ENCODE results near the gene ZNF385B.
"Not testable (repeated sequence)": the region's sequence is repeated elsewhere in the genome, so short reads cannot be mapped to it uniquely, and the experiment has no call there.

ZNF385B gene

GRCh38 chr2:179861416-179862067 lies at the start of gene ZNF385B:
Gene ZNF385B (minus strand): TSS chr2:179861612.
- Histone ChIP-seq H3K27me3 (ENCODE audit: insufficient read depth, low read length) (peaks cover 63% of the 10 kb centered on the region), H3K4me3 (ENCODE audit: low read depth, low read length) (peak within 1 kb of the TSS; percentile 90), H2AFZ (ENCODE audit: low read length, unreplicated experiment) (peak within 1 kb of the TSS; percentile 93), H3K36me3 (ENCODE audit: insufficient read depth, low read length) (no peaks in the 10 kb centered on the region), H3K79me2 (ENCODE audit: control insufficient read depth, insufficient read depth, low read length, unreplicated experiment) (no peaks in the 10 kb centered on the region), H3K27ac (ENCODE audit: low read depth, low read length) (no peak within 1 kb of the TSS), H3K4me1 (ENCODE audit: control insufficient read depth, insufficient read depth, low read length, unreplicated experiment) (no peaks in the 10 kb centered on the region)

GRCh38 chr2:179910735-179911113 lies 49.3 kb upstream of the ZNF385B start:
- no peak overlapping the region for H3K27ac ChIP-seq (ENCODE audit: low read depth, low read length)
- no peaks in the 10 kb centered on the region for H3K79me2 ChIP-seq (ENCODE audit: control insufficient read depth, insufficient read depth, low read length, unreplicated experiment)
- no peaks in the 10 kb centered on the region for H3K36me3 ChIP-seq (ENCODE audit: insufficient read depth, low read length)
- no peaks in the 10 kb centered on the region for H3K27me3 ChIP-seq (ENCODE audit: insufficient read depth, low read length)
- H3K4me3 ChIP-seq (ENCODE audit: low read depth, low read length) = no peak overlapping the region
- H2AFZ ChIP-seq (ENCODE audit: low read length, unreplicated experiment) = no peak overlapping the region
- no peaks in the 10 kb centered on the region for H3K4me1 ChIP-seq (ENCODE audit: control insufficient read depth, insufficient read depth, low read length, unreplicated experiment)

GRCh38 chr2:179909845-179910734 lies 48.7 kb upstream of the ZNF385B start:
- H3K36me3 ChIP-seq (ENCODE audit: insufficient read depth, low read length) = no peaks in the 10 kb centered on the region
- H2AFZ ChIP-seq (ENCODE audit: low read length, unreplicated experiment) = no peak overlapping the region

GRCh38 chr2:179900655-179901054 lies 39.2 kb upstream of the ZNF385B start:
- H2AFZ ChIP-seq (ENCODE audit: low read length, unreplicated experiment) = no peak overlapping the region
- no peaks in the 10 kb centered on the region for H3K27me3 ChIP-seq (ENCODE audit: insufficient read depth, low read length)
- no peak overlapping the region for H3K27ac ChIP-seq (ENCODE audit: low read depth, low read length)
- H3K4me1 ChIP-seq (ENCODE audit: control insufficient read depth, insufficient read depth, low read length, unreplicated experiment) = no peaks in the 10 kb centered on the region
- H3K4me3 ChIP-seq (ENCODE audit: low read depth, low read length) = no peak overlapping the region
- H3K36me3 ChIP-seq (ENCODE audit: insufficient read depth, low read length) = no peaks in the 10 kb centered on the region
- no peaks in the 10 kb centered on the region for H3K79me2 ChIP-seq (ENCODE audit: control insufficient read depth, insufficient read depth, low read length, unreplicated experiment)

More at GRCh38 chr2:179909845-179910734, 48.7 kb upstream of the ZNF385B start:
- Histone ChIP-seq H3K4me3 (ENCODE audit: low read depth, low read length) (no peak overlapping the region), H3K79me2 (ENCODE audit: control insufficient read depth, insufficient read depth, low read length, unreplicated experiment) (no peaks in the 10 kb centered on the region), H3K27me3 (ENCODE audit: insufficient read depth, low read length) (no peaks in the 10 kb centered on the region), H3K4me1 (ENCODE audit: control insufficient read depth, insufficient read depth, low read length, unreplicated experiment) (no peaks in the 10 kb centered on the region), H3K27ac (ENCODE audit: low read depth, low read length) (no peak overlapping the region)

GRCh38 chr2:179899666-179900065 lies 38.3 kb upstream of the ZNF385B start:
- H3K79me2 ChIP-seq (ENCODE audit: control insufficient read depth, insufficient read depth, low read length, unreplicated experiment) = no peaks in the 10 kb centered on the region
- no peaks in the 10 kb centered on the region for H3K36me3 ChIP-seq (ENCODE audit: insufficient read depth, low read length)
- H3K4me3 ChIP-seq (ENCODE audit: low read depth, low read length) = no peak overlapping the region
- H3K27ac ChIP-seq (ENCODE audit: low read depth, low read length) = no peak overlapping the region
- peaks cover 5% of the 10 kb centered on the region for H3K27me3 ChIP-seq (ENCODE audit: insufficient read depth, low read length)
- no peaks in the 10 kb centered on the region for H3K4me1 ChIP-seq (ENCODE audit: control insufficient read depth, insufficient read depth, low read length, unreplicated experiment)
- no peak overlapping the region for H2AFZ ChIP-seq (ENCODE audit: low read length, unreplicated experiment)

GRCh38 chr2:179898873-179899272 lies 37.5 kb upstream of the ZNF385B start:
- Histone ChIP-seq H3K36me3 (ENCODE audit: insufficient read depth, low read length) (no peaks in the 10 kb centered on the region), H3K79me2 (ENCODE audit: control insufficient read depth, insufficient read depth, low read length, unreplicated experiment) (no peaks in the 10 kb centered on the region), H3K27me3 (ENCODE audit: insufficient read depth, low read length) (peaks cover 8% of the 10 kb centered on the region), H3K27ac (ENCODE audit: low read depth, low read length) (no peak overlapping the region), H3K4me1 (ENCODE audit: control insufficient read depth, insufficient read depth, low read length, unreplicated experiment) (no peaks in the 10 kb centered on the region), H3K4me3 (ENCODE audit: low read depth, low read length) (no peak overlapping the region), H2AFZ (ENCODE audit: low read length, unreplicated experiment) (peak overlapping the region; percentile 0)

GRCh38 chr2:179893616-179894015 lies 32.2 kb upstream of the ZNF385B start:
- Histone ChIP-seq H3K4me3 (ENCODE audit: low read depth, low read length) (no peak overlapping the region), H3K27me3 (ENCODE audit: insufficient read depth, low read length) (peaks cover 12% of the 10 kb centered on the region), H3K36me3 (ENCODE audit: insufficient read depth, low read length) (no peaks in the 10 kb centered on the region), H2AFZ (ENCODE audit: low read length, unreplicated experiment) (no peak overlapping the region), H3K27ac (ENCODE audit: low read depth, low read length) (no peak overlapping the region), H3K4me1 (ENCODE audit: control insufficient read depth, insufficient read depth, low read length, unreplicated experiment) (no peaks in the 10 kb centered on the region), H3K79me2 (ENCODE audit: control insufficient read depth, insufficient read depth, low read length, unreplicated experiment) (no peaks in the 10 kb centered on the region)

- Histone ChIP-seq H3K27ac (ENCODE audit: low read depth, low read length) (no peak overlapping the region), H2AFZ (ENCODE audit: low read length, unreplicated experiment) (no peak overlapping the region), H3K36me3 (ENCODE audit: insufficient read depth, low read length) (no peaks in the 10 kb centered on the region), H3K4me3 (ENCODE audit: low read depth, low read length) (no peak overlapping the region), H3K79me2 (ENCODE audit: control insufficient read depth, insufficient read depth, low read length, unreplicated experiment) (no peaks in the 10 kb centered on the region), H3K27me3 (ENCODE audit: insufficient read depth, low read length) (peaks cover 12% of the 10 kb centered on the region), H3K4me1 (ENCODE audit: control insufficient read depth, insufficient read depth, low read length, unreplicated experiment) (no peaks in the 10 kb centered on the region)
Observed at GRCh38 chr2:179891237-179891636, 29.8 kb upstream of the ZNF385B start.

GRCh38 chr2:179890666-179891065 lies 29.3 kb upstream of the ZNF385B start:
- no peak overlapping the region for H2AFZ ChIP-seq (ENCODE audit: low read length, unreplicated experiment)
- no peaks in the 10 kb centered on the region for H3K4me1 ChIP-seq (ENCODE audit: control insufficient read depth, insufficient read depth, low read length, unreplicated experiment)
- H3K4me3 ChIP-seq (ENCODE audit: low read depth, low read length) = no peak overlapping the region
- no peak overlapping the region for H3K27ac ChIP-seq (ENCODE audit: low read depth, low read length)
- peaks cover 12% of the 10 kb centered on the region for H3K27me3 ChIP-seq (ENCODE audit: insufficient read depth, low read length)
- H3K36me3 ChIP-seq (ENCODE audit: insufficient read depth, low read length) = no peaks in the 10 kb centered on the region
- no peaks in the 10 kb centered on the region for H3K79me2 ChIP-seq (ENCODE audit: control insufficient read depth, insufficient read depth, low read length, unreplicated experiment)

GRCh38 chr2:179888642-179889041 lies 27.2 kb upstream of the ZNF385B start:
- not testable (repeated sequence) for H3K36me3 ChIP-seq (ENCODE audit: insufficient read depth, low read length); H3K27ac ChIP-seq (ENCODE audit: low read depth, low read length); H3K4me3 ChIP-seq (ENCODE audit: low read depth, low read length); H2AFZ ChIP-seq (ENCODE audit: low read length, unreplicated experiment); H3K27me3 ChIP-seq (ENCODE audit: insufficient read depth, low read length); H3K79me2 ChIP-seq (ENCODE audit: control insufficient read depth, insufficient read depth, low read length, unreplicated experiment); H3K4me1 ChIP-seq (ENCODE audit: control insufficient read depth, insufficient read depth, low read length, unreplicated experiment)

- Histone ChIP-seq H3K27ac (ENCODE audit: low read depth, low read length) (no peak overlapping the region), H3K79me2 (ENCODE audit: control insufficient read depth, insufficient read depth, low read length, unreplicated experiment) (no peaks in the 10 kb centered on the region), H3K27me3 (ENCODE audit: insufficient read depth, low read length) (peaks cover 5% of the 10 kb centered on the region; the same call in 1 of the 2 replicates), H3K36me3 (ENCODE audit: insufficient read depth, low read length) (no peaks in the 10 kb centered on the region), H2AFZ (ENCODE audit: low read length, unreplicated experiment) (no peak overlapping the region), H3K4me3 (ENCODE audit: low read depth, low read length) (no peak overlapping the region), H3K4me1 (ENCODE audit: control insufficient read depth, insufficient read depth, low read length, unreplicated experiment) (no peaks in the 10 kb centered on the region)
Observed at GRCh38 chr2:179884193-179884592, 22.8 kb upstream of the ZNF385B start.

Data from ACC112 (cell line).